Ectodermal cell (in vitro differentiated cells): ENCODE measurements around the gene XRN2.

Source experiments
- H3K27ac ChIP-seq: 2 replicates; pipeline ENCODE4 v1.7.0; 2013; ENCODE audit warnings: mild to moderate bottlenecking, low read depth, low read length; ENCODE audit not compliant: insufficient read depth, poor library complexity, severe bottlenecking
- H3K27me3 ChIP-seq: 2 replicates; pipeline ENCODE4 v1.7.0; 2013; ENCODE audit warnings: mild to moderate bottlenecking, low read length; ENCODE audit not compliant: insufficient read depth, control insufficient read depth, poor library complexity, severe bottlenecking
- H3K36me3 ChIP-seq: one replicate; pipeline ENCODE4 v1.7.0; 2013; ENCODE audit warnings: low read length; ENCODE audit not compliant: control insufficient read depth, insufficient read depth
- H3K4me1 ChIP-seq: one replicate; pipeline ENCODE4 v1.7.0; 2013; ENCODE audit warnings: low read length; ENCODE audit not compliant: control insufficient read depth, insufficient read depth
- H3K4me3 ChIP-seq: 2 replicates; pipeline ENCODE4 v1.7.0; 2013; ENCODE audit warnings: low read depth, low read length, control low read depth; ENCODE audit not compliant: insufficient read depth
- H3K9me3 ChIP-seq: 2 replicates; pipeline ENCODE4 v1.7.0; 2013; ENCODE audit warnings: mild to moderate bottlenecking, low read length, moderate library complexity; ENCODE audit not compliant: control insufficient read depth
- WGBS, 2 experiments: methylation state at CpG; one replicate each; pipeline ENCODE4 v1.1.7; 2013; ENCODE audit warnings: missing lambda C conversion rate in 2 of 2; 5-methylcytosine and 5-hydroxymethylcytosine counted together

Gene XRN2

DNA sequence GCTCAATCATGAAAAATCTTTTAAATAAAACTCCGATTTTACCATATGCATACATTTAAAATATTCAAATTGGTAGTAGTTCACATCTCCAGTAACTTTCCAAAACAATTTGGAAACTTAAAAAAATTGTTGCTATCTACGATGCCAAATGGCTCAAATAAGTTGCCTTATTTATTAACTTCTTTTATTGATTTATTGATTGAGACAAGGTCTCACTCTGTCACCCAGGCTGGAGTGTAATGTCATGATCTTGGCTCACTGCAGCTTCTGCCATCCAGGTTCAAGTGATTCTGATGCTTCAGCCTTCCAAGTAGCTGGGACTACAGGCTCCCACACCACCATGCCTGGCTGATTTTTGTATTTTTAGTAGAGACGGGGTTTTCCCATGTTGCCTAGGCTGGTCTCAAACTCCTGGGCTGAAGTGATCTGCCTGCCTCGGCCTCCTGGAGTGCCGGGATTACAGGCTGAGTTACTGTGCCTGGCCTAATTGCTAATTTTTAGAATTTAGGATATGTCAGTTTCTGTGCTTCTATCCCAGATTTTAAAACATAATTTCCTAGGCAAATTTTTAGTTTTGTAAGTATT, 81.3 kb downstream of the XRN2 start:
- Histone ChIP-seq H3K27me3 (no peaks in the 10 kb centered on the region), H3K4me3 (no peak overlapping the region), H3K27ac (no peak overlapping the region), H3K36me3 (no peaks in the 10 kb centered on the region), H3K4me1 (no peaks in the 10 kb centered on the region), H3K9me3 (no peaks in the 10 kb centered on the region)
- WGBS, 2 experiments: 84 to 85% methylated on average over 4 to 5 of the region's 5 CpGs

DNA sequence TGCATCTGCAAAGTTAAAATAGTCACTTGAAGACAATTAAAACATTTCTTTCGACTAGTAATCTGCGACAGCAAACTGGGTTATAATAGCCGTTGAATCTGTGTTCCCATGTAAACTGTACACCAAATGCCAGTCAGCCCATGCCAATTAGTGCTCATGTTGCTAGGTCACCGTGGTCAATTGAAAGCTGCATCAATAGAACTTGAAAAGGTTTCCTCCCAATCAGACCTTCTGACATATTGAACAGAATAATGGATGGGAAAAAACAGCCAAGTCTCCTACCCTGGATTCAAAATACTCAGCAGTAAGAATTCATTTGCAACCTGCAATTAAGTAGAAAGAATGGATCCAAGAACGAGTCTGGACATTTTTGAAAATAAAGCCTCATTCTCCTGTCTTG, 83.0 kb downstream of the XRN2 start:
- H3K27ac ChIP-seq: no peak overlapping the region
- H3K4me3 ChIP-seq: no peak overlapping the region
- no peaks in the 10 kb centered on the region for H3K36me3 ChIP-seq
- H3K4me1 ChIP-seq: no peaks in the 10 kb centered on the region
- WGBS, 2 experiments: 96% methylated on average over 5 of the region's 5 CpGs
- H3K27me3 ChIP-seq: peaks cover 14% of the 10 kb centered on the region
- H3K9me3 ChIP-seq: no peaks in the 10 kb centered on the region

DNA sequence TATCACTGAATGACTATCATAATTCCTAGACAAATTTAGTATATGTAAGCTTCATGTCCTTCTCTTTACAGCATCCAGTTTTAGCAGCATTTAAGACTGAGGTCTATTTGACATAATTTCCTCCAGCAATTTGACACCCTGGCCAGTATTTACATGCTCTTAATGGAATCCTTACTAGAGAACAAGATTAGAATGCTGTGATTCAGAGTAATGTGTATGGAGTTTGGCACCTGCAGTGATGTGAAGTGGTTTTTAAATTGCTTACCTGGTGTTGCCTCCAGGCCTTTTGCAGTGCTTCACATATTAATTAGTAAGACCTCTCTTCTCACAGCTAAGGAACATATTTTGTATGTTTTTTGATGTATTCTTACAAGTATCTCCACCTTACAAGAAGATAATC, 84.4 kb downstream of the XRN2 start:
- Histone ChIP-seq H3K27ac (no peak overlapping the region), H3K27me3 (peaks cover 28% of the 10 kb centered on the region), H3K36me3 (no peaks in the 10 kb centered on the region), H3K4me3 (no peak overlapping the region), H3K9me3 (no peaks in the 10 kb centered on the region), H3K4me1 (peaks cover 9% of the 10 kb centered on the region)

DNA sequence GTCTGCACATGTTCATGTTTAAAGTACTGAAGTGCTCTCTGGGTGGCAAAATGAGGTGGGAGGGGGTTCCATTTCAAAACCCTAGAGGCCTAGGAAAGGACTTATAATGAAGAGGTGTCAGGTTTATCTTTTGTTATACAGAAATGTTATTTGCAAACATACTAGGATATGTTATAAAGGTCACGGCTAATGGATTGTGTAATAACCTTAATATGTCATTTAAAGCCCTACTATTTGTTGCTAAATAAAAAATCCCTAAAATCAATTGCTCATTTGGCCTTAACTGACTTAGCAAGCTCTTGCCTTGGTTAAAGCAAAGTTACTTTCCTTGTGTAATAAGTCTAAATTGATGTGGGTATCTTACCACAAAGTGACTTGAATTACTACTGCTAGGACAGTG, 85.4 kb downstream of the XRN2 start:
- no peaks in the 10 kb centered on the region for H3K36me3 ChIP-seq
- no peak overlapping the region for H3K27ac ChIP-seq
- H3K4me1 ChIP-seq: peaks cover 9% of the 10 kb centered on the region
- peaks cover 39% of the 10 kb centered on the region for H3K27me3 ChIP-seq
- 100% methylated on average over 1 of the region's 1 CpG; no CpG with 5 or more reads in 1 of the 2 experiments for WGBS, 2 experiments
- no peaks in the 10 kb centered on the region for H3K9me3 ChIP-seq
- no peak overlapping the region for H3K4me3 ChIP-seq

DNA sequence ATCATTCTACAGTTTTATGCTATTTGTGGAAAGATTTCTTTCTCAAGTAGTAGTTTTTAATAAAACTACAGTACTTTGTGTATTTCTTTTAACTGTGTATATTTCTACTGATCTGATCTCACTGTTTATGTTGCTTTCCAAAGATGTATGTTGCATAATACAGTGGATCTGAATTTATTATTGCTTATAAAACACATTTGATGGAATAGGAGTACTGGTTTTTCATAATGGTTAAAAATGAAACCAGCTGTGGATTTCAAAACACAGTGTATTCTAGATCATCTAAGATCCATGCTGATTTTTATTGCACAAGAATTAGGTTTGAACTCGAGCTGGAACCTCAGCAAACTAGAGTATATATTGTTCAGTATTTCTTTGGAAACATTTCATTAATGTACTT, 86.2 kb downstream of the XRN2 start:
- Histone ChIP-seq H3K27ac (no peak overlapping the region), H3K9me3 (no peaks in the 10 kb centered on the region), H3K4me3 (no peak overlapping the region), H3K4me1 (peaks cover 9% of the 10 kb centered on the region), H3K27me3 (peaks cover 47% of the 10 kb centered on the region), H3K36me3 (no peaks in the 10 kb centered on the region)
- WGBS, 2 experiments: 0% methylated on average over 1 of the region's 1 CpG; no CpG with 5 or more reads in 1 of the 2 experiments

DNA sequence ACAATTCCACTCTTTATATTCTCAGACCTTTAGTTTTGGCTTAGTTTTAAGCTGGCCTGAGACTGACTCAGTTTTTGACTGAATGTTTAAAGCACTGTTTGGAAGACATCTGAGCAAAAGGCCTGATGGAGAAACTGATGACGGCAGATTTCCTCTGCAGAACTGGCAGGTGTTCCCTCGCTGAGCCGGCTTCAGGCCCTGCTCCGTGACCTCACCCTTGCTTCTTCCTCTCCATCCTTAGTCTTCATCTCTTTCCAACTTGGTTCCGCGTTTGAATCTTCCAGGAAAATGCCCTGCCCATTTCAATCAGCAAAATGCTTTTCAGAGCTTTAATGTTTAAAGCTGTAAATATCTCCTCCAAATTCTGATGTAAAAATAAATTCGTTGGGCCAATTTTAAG, 87.6 kb downstream of the XRN2 start:
- H3K4me1 ChIP-seq: peaks cover 9% of the 10 kb centered on the region
- H3K4me3 ChIP-seq: no peak overlapping the region
- peaks cover 61% of the 10 kb centered on the region for H3K27me3 ChIP-seq
- no peak overlapping the region for H3K27ac ChIP-seq
- 29 to 38% methylated on average over 6 to 7 of the region's 7 CpGs for WGBS, 2 experiments
- H3K36me3 ChIP-seq: no peaks in the 10 kb centered on the region
- H3K9me3 ChIP-seq: no peaks in the 10 kb centered on the region

DNA sequence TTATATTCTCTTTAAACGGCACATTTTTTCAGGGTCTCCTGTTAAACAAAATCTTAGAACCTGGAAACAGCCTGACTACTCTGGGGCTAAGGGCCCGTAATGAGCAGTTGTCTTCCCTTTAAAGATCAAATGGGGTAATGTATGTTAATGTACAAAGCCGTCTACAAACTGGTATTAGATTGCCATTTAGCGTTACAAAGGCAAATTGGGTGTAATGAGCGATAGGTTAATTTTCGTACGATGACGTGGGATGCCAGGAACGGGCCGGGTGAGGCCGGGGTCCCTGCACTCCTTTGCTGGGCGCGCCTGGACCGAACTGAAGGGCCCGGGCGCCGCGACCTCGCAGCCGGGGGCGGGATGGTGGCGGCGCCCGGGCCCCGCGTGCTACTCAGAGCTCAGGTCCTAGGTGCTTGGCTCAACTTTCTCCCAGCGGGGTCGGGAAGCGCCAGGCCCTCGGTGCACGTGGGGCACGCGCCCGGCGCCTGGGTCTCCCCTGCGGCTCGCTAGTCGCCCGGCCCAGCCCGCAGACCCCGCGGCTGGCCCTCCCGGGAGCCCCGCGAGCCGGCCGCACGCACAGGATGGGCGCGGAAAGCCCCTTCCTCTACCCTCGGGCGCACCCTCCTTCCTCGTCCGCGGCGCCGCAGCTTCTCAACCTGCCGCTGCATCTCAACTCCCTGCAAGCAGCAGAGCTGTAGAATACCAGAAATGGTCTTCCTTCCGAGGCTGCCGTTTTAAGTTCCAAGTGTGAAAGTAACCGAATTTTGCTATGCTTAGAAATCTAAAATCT, 88.2 kb downstream of the XRN2 start:
- 3% methylated on average over 61 of the region's 61 CpGs for WGBS, 2 experiments
- no peaks in the 10 kb centered on the region for H3K36me3 ChIP-seq
- H3K9me3 ChIP-seq: no peaks in the 10 kb centered on the region
- H3K27ac ChIP-seq: no peak overlapping the region
- H3K4me1 ChIP-seq: peaks cover 9% of the 10 kb centered on the region
- H3K4me3 ChIP-seq: peak overlapping the region; percentile 8
- H3K27me3 ChIP-seq: peaks cover 67% of the 10 kb centered on the region

DNA sequence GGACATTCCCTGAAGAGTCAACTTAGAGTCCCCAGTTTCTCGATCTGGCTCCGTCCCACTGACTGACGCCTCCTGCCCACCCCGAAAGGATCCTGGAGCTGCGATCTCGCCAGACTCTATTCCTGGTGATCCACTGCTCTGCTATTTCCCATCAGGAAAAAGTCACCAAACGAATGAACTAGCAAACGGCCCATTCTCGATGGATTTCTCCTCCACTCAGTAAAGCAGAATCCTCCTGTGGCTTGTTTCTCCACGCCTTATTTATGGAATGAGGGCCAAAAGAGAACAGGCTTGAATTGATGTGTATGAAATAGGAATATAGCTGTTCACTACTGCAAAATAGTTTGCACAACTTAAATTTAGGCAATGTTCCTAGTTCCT, 88.8 kb downstream of the XRN2 start:
- H3K9me3 ChIP-seq: no peaks in the 10 kb centered on the region
- H3K4me1 ChIP-seq: peaks cover 9% of the 10 kb centered on the region
- H3K36me3 ChIP-seq: no peaks in the 10 kb centered on the region
- WGBS, 2 experiments: 2 to 5% methylated on average over 10 of the region's 10 CpGs
- peaks cover 73% of the 10 kb centered on the region for H3K27me3 ChIP-seq
- H3K27ac ChIP-seq: no peak overlapping the region
- peak overlapping the region; percentile 8 for H3K4me3 ChIP-seq

DNA sequence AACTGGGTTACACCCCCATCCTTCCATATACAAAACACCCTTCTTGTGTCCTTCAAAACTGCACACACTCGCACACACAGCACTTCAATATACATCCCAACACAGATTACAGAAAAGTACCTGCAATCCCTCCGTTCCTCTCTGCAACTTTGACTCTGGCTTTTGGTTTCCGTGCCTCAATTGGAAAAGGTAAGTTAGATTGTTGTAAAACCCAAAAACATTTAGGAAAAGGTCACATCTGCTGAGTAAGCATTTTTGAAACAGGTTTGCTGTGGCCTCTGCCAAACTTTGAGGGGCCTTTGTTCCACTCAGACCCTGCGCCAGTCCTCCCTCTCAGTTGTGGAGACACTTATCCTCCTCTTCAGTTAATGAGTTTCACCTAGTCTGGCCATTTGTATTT, 90.0 kb downstream of the XRN2 start:
- H3K27ac ChIP-seq: no peak overlapping the region
- H3K9me3 ChIP-seq: no peaks in the 10 kb centered on the region
- H3K36me3 ChIP-seq: no peaks in the 10 kb centered on the region
- 38 to 40% methylated on average over 4 of the region's 4 CpGs for WGBS, 2 experiments
- peaks cover 9% of the 10 kb centered on the region for H3K4me1 ChIP-seq
- H3K27me3 ChIP-seq: peaks cover 85% of the 10 kb centered on the region
- H3K4me3 ChIP-seq: no peak overlapping the region

DNA sequence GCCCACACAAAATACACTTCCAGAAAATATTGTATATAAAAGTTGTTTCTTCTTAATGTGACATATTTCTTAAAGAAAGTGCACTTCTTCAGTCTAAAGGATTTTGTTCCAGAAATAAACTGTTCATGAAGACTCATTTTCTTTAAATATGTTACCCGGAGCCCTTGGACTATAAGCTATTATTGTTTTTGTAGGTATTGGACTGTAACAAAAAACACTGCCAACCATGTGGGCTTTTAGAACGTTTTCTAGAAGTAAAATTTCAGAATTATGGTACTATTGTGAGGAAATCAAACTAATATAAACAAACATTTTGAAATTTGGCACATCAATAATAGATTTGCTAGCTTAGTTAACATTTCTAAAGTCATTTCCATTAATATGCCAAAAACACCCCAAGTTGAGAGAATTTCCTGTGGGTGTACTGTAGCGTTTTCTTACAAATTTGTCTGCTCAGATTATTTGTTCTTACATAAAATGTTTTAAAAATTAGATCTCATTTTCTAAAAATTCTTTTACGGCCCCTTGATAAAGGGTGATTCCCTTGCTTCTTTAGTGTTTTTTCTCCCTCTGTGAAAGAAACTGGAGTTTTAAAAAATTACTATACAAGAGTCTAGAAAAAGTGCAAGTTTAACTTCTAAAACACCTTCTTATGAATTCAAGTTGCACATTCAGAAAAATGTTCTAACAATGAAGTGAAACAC, 90.8 kb downstream of the XRN2 start:
- peaks cover 93% of the 10 kb centered on the region for H3K27me3 ChIP-seq
- H3K9me3 ChIP-seq: no peaks in the 10 kb centered on the region
- 80 to 83% methylated on average over 1 to 2 of the region's 4 CpGs for WGBS, 2 experiments
- no peak overlapping the region for H3K27ac ChIP-seq
- H3K4me1 ChIP-seq: peaks cover 9% of the 10 kb centered on the region
- no peak overlapping the region for H3K4me3 ChIP-seq
- H3K36me3 ChIP-seq: no peaks in the 10 kb centered on the region
